Myocyte (in vitro differentiated cells): ENCODE data around the gene SPSB3. TPM values are rescaled to one million over a fixed set of nuclear protein-coding genes. Genes with fewer than 3 reads are reported as not detected.

Experiments used
- DNase-seq: peaks from one replicate; pipeline ENCODE4 v3.0.0-alpha.2; 2012; ENCODE audit warnings: low read depth
- total RNA-seq: library from RNA; depleted of rRNA; stranded (reverse); fragments of >200 nt; gene quantifications from 2 replicates; pipeline ENCODE4 v1.2.3, GENCODE V29; 2014

The SPSB3 gene
- total RNA-seq, 1 donor from 2014 or later, result 27.0 TPM

DNA sequence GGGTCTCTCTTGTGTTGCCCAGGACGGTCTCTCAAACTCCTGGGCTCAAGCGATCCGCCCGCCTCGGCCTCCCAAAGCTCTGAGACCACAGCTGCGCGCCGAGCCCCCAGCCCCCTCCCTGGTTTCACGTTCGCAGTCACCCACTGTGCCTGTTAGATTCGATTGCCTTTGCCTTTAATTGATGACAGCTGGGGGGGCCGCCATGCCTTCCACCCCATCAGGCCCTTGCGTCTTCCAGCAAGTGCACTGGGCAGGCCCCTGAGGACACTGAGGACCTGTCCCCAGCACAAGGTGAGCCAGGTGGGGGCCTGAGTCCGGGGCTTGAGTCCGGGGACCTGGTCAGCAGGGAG, 7.9 kb upstream of the SPSB3 start:
- DNase-seq, result no peak

GRCh38 chr16:1789643-1790045, 7.3 kb upstream of the SPSB3 start:
- DNase-seq, result no peak

DNA sequence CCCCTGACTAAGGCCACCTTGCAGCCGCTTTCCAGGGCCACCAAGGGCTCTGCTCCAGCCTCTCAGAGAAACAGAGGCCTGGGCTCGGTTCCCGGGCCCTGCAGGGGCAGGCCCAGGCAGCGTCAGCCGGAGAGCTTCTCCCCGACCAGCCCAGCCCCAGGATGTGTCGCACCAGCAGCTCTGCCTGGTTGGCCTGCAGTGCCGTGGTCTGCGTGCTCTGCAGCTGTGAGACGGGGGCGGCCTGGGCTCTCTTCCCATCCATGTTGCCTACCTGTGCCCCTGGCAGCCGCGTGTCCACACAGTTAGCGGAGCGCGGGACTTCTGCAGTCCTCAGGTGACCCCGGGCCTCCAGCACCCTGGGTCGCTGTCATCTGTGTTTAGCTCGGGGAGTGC, 6.3 kb upstream of the SPSB3 start:
- no peak for DNase-seq

GRCh38 chr16:1788095-1788707, 5.8 kb upstream of the SPSB3 start:
- DNase-seq, result no peak

DNA sequence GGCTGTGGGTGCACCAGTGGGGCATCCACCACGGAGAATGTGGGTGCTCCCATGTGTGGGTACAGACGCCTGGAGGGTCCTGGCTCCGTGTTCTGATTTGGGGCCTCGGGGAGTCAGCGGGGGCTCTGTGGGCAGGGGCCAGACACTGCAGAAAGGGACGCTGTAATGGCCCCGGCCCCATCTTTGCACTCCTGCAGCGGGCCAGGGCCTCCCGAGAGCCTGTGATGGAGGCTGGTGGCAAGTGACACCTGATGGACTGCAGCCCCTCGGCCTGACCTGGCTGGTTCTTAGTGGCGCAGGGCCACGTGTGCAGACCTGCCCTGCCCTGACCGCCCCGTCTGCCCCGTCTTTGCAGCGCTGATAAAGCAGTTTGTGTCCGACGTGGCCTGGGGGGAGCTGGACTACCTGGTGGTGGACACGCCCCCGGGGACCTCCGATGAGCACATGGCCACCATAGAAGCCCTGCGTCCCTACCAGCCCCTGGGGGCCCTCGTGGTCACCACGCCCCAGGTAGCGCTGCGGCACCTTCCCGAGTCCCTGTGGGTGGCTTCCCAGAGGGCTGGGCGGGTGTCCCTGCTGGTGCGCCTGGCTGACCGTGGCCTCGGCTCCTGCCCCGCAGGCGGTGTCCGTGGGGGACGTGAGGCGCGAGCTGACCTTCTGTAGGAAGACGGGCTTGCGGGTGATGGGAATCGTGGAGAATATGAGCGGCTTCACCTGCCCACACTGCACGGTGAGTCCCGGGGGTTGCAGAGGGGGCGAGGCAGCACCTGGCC, 5.1 kb upstream of the SPSB3 start:
- no peak for DNase-seq

GRCh38 chr16:1787056-1787321, 4.6 kb upstream of the SPSB3 start:
- DNase-seq, result no peak

DNA sequence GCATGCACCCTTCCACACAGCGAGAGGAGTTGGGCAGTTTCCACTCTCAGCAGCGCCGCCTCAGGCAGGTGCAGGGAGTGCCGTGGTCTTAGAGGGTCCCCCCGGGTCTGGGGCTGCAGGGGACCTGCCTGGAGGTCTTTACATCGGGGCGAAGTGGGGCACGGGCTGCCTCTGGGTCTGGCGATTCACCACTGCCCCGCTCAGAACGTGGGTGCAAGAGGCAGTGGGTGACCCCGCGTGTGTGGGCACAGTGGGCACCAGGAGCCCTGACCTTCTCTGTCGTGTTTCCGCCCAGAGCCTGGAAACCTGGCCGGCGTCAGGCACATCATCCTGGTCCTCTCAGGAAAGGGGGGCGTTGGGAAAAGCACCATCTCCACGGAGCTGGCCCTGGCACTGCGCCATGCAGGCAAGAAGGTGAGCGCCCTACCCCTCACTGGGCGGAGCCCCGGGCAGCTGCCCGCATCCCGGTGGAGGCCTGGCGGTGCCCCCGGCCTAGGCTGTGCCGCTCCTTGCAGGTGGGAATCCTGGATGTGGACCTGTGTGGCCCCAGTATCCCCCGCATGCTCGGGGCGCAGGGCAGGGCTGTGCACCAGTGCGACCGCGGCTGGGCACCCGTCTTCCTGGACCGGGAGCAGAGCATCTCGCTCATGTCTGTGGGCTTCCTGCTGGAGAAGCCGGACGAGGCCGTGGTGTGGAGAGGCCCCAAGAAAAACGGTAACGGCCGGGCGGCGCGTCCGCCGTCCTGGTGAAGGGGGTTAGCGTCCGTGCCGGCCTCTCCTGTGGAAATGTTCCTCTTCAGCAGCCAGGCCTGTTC, 4.1 kb upstream of the SPSB3 start:
- DNase-seq, result no peak

- no peak for DNase-seq
Measured at GRCh38 chr16:1785846-1786170, 3.4 kb upstream of the SPSB3 start.

DNA sequence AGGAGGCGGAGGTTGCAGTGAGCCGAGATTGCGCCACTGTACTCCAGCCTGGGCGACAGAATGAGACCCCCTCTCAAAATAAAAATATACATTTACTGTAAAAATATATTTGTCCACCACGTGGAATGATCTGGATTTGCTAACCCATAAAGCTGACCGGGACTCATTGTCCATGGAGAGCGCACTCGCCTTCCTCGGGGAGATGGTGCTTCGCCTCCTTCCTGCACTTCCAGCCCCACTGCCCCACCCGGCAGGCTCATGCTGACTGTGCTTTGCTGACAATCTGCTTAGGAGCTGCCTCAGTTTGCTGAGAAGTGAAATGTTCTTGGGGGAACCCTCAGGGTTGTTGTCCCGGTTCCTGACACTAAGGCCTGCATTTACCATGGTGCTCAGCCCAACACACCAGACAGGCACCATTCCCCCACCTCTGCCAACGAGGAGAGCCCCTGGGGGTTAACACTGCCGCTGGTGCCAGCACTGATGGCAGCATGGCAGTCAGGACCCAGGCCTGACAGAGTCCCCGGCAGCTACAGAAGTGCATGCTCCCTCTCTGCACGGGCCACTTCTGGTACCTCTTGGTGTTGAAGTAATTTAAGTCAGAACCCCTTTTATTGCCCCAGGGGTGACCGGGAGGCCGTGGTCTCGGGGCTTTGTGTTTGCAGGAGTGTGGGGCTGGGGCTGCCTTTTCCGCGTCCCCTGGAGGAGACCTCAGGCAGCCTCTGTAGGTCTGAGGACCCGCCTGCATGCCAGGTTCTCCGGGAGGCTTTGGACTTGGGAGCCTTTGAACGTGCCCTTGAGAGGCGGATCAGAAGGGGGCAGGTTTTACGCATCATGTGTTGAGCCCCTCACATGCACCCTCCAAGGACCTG, 2.8 kb upstream of the SPSB3 start:
- no peak for DNase-seq

DNA sequence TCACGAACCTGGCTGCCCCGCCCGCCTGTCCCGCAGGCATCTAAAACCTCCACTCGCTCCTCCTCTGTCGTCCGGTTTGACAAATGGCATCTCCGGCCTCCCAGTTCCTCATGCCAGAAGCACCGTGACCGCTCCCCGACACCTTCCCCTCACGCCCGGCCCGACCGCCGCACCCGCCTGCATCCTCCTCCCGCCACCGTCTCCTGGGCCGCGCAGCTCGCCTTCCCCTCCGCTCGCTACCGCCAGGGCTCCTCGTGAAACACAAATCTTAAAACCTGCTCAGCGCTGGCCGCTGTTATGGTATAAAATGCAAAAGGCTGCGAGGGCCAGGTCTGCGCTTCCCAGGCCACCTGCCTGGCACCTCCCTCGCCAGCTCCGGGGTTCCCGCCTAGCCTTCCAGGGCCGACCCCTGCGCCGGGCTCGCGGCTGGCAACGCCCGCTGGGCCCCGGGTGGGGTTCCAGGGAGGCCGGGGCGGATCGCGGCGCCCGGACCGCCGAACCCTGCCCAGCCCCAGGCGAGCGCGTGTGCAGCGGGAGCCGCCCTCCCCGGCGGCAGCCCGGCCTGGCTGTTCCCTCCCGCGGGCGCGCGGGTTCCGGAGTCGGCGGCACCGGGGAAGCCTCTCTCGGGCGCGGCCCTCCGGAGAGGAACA, 488 bp downstream of the SPSB3 start:
- DNase-seq, result peak; percentile 18

GRCh38 chr16:1781254-1781653, 1.1 kb downstream of the SPSB3 start:
- DNase-seq, result no peak

GRCh38 chr16:1780677-1781072, 1.7 kb downstream of the SPSB3 start:
- no peak for DNase-seq

DNA sequence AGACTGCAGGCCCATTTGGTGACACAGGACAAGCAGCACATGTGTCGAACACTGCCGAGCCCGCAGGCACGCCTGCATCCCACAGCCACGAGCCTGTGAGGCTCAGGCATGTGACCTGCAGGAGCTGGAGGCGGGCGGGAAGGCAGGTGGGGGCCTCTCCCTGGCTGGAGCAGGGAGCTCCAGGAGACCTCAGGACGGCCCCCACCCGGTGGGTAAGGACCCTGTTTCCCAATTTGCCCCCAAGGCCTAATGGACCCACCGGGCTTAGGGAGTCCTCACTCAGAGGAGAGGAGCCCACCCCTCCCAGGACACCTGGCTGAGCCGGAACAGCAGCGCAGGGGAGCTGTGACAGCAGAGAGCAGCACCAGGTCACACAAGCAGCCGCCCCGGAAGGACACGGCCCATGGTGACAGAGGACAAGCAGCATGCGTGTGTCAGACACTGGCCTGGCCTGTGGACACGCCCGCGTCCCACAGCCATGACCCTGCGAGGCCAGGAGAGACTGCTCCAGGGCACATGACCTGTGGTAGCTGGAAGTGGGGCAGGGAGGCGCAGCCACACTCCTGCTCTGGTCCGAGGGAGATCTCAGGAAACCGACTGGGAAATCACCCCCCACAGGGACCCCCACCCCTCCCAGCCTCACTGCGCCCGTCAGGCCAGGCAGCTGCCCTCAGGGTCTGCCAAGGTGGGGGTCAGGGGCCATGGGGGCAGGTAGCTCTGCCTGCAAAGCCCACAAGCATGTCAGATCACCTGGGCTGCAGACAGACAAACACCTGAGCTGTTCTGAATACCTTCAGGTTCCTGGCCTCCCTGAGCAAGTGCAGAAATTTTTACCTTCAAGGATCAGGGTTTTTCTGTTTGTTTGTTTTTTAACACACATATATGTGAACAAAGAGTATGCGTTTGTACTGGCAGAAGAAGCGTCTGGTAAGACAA, 2.4 kb downstream of the SPSB3 start:
- DNase-seq, result no peak

DNA sequence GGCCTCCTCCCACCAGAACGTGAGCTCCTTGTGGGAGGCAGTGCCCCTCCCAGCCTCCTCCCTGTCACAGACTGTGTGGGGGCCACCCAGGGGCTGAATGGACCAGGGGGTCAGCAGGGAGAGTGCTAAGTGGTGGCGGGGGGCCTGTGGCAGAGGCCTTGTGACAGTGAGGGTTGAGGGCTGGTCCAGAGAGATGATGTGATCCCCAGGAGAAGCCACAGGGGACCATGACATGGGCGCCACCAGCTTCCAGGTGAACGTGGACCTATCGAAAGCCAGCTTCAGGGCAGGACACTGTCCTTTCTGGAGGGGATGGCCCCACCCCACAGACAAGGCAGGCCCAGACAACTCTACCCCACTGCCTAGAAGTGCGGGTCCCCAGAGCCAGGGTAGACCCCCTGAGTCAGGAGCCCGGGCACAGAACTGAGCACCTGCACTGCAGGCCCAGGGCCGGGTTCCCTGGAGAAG, 3.1 kb downstream of the SPSB3 start:
- no peak for DNase-seq

DNA sequence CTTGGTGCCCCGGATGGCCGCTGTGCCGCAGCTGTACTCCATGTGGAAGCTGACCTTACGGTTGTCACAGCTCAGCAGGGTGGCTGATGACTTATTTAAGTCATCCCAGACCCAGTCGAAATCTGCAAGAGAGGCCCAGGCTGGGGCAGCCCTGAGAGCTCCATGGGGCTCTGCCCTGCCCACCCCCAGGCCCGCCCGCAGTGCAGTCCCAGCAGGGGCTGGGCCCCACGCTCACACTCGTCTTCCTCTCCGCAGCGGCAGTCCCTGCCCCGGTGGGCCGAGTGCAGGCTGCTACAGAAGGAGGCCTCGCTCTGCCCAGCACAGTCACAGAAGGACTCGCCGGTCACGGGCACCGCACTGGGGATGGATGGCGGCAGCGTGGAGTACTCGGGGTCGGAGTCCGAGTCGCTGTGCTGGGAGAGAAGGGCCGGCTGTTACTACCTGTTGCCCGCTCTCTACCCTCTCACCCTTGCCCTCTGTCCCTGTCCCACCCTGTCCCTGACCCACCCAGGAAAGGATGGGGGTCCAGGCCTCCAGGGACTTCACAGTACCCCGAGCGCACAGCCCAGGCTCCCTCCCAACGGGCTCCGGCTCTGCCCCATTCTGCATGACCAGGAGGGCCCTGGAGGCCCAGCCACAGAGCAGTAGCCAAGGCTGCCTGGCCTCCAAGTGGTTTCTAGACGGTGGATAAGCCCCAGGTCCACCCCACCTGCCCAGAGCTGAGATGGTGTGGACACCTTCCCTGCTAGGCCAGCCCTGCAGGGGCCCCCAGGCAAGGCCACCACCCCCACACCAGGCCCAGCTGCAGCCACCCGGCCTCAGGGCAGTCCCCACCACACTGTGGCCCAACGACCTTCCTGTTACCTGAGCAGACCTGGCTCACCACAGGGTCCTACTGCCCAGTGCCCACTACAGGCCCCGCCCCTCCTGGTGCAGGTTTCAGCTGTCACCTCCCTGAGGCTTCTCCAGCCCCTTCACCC, 3.9 kb downstream of the SPSB3 start:
- no peak for DNase-seq

GRCh38 chr16:1777375-1778199, 4.8 kb downstream of the SPSB3 start:
- no peak for DNase-seq

DNA sequence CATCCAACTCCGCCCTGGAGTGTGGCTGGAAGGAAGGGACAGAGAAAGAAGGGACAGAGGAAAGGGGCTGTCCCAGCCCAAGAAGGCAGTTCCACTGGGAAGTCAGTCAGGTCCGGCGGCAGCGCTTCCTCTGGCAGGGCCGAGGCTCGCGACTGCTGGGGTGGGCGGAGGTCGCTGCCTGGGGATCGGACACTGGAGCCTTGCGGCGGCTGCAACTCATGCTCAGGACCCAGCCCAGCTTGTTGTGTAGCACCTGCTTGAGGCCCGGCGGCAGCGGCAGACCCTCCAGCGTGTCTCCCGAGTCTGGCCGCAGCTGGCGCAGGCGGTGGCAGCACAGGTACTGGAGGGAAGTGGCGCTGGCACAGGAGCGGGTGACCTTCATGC, 5.4 kb downstream of the SPSB3 start:
- DNase-seq, result no peak

- DNase-seq, result no peak
Measured at GRCh38 chr16:1776672-1776955, 5.8 kb downstream of the SPSB3 start.
